Measurements from ENCODE around the gene LIFR.

DNA sequence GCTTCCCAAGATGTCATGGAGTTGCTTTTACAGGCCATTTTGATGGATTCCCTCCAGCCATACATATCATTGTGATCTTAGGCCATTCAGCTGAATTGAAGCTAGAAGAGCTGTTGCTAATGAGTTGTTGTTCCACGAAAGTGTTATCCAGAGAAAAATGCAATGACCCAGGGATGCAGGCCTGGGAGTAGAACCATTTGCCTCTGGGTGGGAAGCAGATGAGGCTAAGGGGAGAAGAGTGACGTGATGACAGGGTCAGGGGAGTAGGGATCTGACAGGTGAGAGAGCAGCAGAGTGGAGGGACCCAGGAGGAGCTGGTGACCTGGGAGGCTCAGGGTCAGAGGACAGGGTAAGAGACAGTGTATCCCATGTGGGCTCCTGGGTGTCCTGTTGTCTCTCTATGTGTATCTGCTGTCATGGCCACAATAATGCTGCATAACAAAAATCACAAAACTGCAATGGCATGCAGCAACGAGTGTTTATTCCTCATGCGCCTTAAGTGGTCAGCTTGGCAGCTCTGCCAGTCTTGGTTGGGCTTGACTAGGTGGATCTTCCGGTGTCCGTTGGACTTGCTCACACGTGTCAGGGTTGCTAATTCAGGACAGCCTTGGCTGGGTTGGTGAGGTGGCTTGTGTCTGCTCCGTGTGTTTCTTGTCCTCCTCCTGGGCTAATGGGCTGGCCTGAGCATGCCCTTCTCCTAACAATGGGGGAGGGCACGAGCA, 90.6 kb downstream of the LIFR start:
- TF ChIP-seq, protein P1, sequence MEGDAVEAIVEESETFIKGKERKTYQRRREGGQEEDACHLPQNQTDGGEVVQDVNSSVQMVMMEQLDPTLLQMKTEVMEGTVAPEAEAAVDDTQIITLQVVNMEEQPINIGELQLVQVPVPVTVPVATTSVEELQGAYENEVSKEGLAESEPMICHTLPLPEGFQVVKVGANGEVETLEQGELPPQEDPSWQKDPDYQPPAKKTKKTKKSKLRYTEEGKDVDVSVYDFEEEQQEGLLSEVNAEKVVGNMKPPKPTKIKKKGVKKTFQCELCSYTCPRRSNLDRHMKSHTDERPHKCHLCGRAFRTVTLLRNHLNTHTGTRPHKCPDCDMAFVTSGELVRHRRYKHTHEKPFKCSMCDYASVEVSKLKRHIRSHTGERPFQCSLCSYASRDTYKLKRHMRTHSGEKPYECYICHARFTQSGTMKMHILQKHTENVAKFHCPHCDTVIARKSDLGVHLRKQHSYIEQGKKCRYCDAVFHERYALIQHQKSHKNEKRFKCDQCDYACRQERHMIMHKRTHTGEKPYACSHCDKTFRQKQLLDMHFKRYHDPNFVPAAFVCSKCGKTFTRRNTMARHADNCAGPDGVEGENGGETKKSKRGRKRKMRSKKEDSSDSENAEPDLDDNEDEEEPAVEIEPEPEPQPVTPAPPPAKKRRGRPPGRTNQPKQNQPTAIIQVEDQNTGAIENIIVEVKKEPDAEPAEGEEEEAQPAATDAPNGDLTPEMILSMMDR (IDR thresholded peaks at IDR 0.05), result no peak
- no peak for TF ChIP-seq POLR2A (IDR thresholded peaks at IDR 0.05)

Data from heart left ventricle (tissue), 13 donors.